Activated T-cell treated with anti-CD3 and anti-CD28 coated beads, Interleukin-2, amount 50 U/mL, for 4 hours (primary cell): ENCODE data around the gene SNAPC1. TPM values are rescaled to one million over a fixed set of nuclear protein-coding genes. Genes with fewer than 3 reads are reported as not detected.

Experiments used
- ATAC-seq, 2 donors: fragments of 200-7000 bp; cut with Tn5 transposase; one replicate each; pipeline ENCODE4 v1.10.0; 2021
- DNase-seq: peaks from one replicate; pipeline ENCODE4 v3.0.0-alpha.2; 2020
- H3K27me3 Mint-ChIP-seq: one replicate; pipeline ENCODE4 v1.8.0; 2021; ENCODE audit warnings: low read depth, mixed read lengths
- H3K36me3 Mint-ChIP-seq: one replicate; pipeline ENCODE4 v1.8.0; 2022; ENCODE audit warnings: mixed read lengths; ENCODE audit not compliant: insufficient read depth
- H3K4me1 Mint-ChIP-seq: one replicate; pipeline ENCODE4 v1.8.0; 2021; ENCODE audit warnings: low read depth, mixed read lengths
- H3K4me3 Mint-ChIP-seq: one replicate; pipeline ENCODE4 v1.8.0; 2021; ENCODE audit warnings: mild to moderate bottlenecking, moderate library complexity, mixed read lengths
- H3K9me3 Mint-ChIP-seq: one replicate; pipeline ENCODE4 v1.8.0; 2021; ENCODE audit warnings: mixed read lengths
- total RNA-seq, 3 donors: library from RNA; stranded (reverse); gene quantifications; one replicate each; pipeline ENCODE4 v1.2.1, GENCODE V29; 2021

The SNAPC1 gene, protein sequence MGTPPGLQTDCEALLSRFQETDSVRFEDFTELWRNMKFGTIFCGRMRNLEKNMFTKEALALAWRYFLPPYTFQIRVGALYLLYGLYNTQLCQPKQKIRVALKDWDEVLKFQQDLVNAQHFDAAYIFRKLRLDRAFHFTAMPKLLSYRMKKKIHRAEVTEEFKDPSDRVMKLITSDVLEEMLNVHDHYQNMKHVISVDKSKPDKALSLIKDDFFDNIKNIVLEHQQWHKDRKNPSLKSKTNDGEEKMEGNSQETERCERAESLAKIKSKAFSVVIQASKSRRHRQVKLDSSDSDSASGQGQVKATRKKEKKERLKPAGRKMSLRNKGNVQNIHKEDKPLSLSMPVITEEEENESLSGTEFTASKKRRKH
- total RNA-seq = 10 to 100 TPM; 10.2 to 13.0 (median 11.0) TPM

GRCh38 chr14:61761959-61762786, at the start of gene SNAPC1:
SNAPC1 (plus strand) TSS chr14:61762420; CDS start chr14:61762461, 41 bp downstream.
- Mint-ChIP-seq H3K4me1 (peaks cover 39% of the 10 kb centered on the region), H3K9me3 (no peaks in the 10 kb centered on the region), H3K27me3 (no peaks in the 10 kb centered on the region), H3K36me3 (peaks cover 2% of the 10 kb centered on the region), H3K4me3 (peak within 1 kb of the TSS; percentile 92)
- peak; percentile 100 for ATAC-seq
- peak; percentile 97 for DNase-seq

DNA sequence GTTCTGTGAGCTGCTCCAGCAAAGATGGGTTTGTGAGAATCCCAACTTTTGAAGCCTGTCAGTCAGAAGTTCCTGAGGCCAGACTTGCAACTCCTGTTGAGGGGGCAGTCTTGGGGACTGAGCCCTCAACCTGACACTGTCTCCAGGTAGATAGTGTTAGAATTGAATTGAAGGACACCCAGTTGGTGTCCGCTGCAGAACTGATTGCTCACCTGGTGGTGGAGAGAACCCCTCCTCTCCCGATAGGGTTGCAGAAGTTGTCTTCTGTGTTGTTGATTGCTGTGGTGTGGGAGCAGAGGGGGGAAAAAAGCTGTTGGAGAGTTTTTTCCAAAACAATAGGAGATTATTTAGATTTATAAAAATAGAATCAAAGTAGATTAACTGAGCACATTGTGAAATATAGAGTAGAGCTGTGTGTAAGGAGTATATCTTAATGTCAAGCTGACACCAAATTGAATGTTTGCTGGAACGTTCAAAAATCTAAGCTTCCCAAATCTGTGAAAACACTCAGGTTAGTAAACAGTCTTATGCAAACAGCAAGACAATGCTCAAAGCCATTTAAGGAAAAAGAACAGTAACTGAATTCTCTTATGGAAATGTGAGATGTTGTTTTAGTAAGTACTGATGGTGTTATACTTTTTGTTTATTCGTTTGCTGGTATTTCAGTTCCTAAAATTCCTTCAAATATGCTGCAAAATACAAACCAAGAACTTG, 48.3 kb upstream of the SNAPC1 start:
- Mint-ChIP-seq H3K4me3 (no peak overlapping the region), H3K4me1 (peaks cover 81% of the 10 kb centered on the region), H3K27me3 (no peaks in the 10 kb centered on the region), H3K36me3 (no peaks in the 10 kb centered on the region), H3K9me3 (no peaks in the 10 kb centered on the region)
- DNase-seq (no peak), ATAC-seq (no peak)

DNA sequence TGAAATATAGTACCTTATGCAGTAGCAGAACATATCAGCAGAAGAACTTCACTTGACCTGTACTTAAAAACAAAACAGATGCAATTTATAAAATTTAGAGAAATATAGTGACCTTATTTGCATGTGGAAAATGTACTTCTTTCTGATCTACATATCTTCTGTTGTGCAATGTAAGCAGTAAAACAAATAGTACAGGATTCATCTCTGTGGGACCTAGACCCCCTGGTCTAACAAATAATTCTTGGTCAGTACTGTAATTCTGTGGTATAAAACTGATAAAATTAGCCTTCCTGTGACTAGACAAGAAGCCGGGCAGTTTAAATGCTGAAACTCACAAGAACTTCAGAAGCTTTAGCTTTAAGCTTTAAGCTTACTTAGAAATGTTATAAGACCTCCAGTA, 45.3 kb upstream of the SNAPC1 start:
- H3K4me1 Mint-ChIP-seq = peaks cover 75% of the 10 kb centered on the region
- H3K4me3 Mint-ChIP-seq = no peak overlapping the region
- H3K36me3 Mint-ChIP-seq = peaks cover 5% of the 10 kb centered on the region
- H3K9me3 Mint-ChIP-seq = no peaks in the 10 kb centered on the region
- DNase-seq (no peak), ATAC-seq (no peak)
- H3K27me3 Mint-ChIP-seq = no peaks in the 10 kb centered on the region

DNA sequence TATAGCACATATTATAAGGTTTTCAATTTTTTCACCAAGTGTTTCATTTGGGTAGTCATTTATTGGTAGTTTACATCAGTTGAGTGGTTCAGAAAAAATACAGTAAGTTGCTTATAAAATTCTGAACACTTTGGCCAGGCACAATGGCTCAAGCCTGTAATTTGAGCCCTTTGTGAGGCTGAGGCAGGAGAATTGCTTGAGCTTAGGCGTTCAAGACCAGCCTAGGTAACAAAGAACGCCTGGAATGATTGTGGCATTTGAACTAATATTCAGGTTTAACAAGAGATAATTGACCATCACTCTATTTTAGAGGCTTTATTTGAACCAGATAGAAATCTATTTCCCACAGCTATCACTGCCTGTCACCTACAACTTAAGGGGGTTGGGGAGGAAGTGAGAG, 44.2 kb upstream of the SNAPC1 start:
- peaks cover 65% of the 10 kb centered on the region for H3K4me1 Mint-ChIP-seq
- H3K9me3 Mint-ChIP-seq = no peaks in the 10 kb centered on the region
- H3K4me3 Mint-ChIP-seq = no peak overlapping the region
- H3K36me3 Mint-ChIP-seq = peaks cover 5% of the 10 kb centered on the region
- ATAC-seq = no peak
- no peak for DNase-seq
- H3K27me3 Mint-ChIP-seq = no peaks in the 10 kb centered on the region

- H3K9me3 Mint-ChIP-seq = no peaks in the 10 kb centered on the region
- ATAC-seq (peak; percentile 54 to 63), DNase-seq (no peak)
- H3K36me3 Mint-ChIP-seq = peaks cover 16% of the 10 kb centered on the region
- peaks cover 60% of the 10 kb centered on the region for H3K4me1 Mint-ChIP-seq
- H3K27me3 Mint-ChIP-seq = no peaks in the 10 kb centered on the region
- peak overlapping the region; percentile 67 for H3K4me3 Mint-ChIP-seq
Observed at GRCh38 chr14:61719344-61720293, 42.6 kb upstream of the SNAPC1 start.

DNA sequence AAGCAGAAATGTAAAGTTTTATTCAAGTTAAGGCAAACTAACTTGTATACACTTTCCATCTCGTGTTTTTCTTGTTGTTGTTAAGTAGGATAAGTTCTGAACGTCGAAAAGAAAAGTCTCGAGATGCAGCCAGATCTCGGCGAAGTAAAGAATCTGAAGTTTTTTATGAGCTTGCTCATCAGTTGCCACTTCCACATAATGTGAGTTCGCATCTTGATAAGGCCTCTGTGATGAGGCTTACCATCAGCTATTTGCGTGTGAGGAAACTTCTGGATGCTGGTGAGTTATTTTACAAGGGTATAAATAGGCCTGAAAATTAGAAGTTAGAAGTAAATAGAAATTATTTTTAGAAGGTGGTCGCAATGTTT, 41.9 kb upstream of the SNAPC1 start:
- Mint-ChIP-seq H3K36me3 (peaks cover 21% of the 10 kb centered on the region), H3K9me3 (no peaks in the 10 kb centered on the region), H3K27me3 (no peaks in the 10 kb centered on the region), H3K4me1 (peaks cover 59% of the 10 kb centered on the region), H3K4me3 (peak overlapping the region; percentile 67)
- DNase-seq (no peak), ATAC-seq (peak; percentile 39 to 53)

- no peak for ATAC-seq
- H3K4me1 Mint-ChIP-seq = peaks cover 55% of the 10 kb centered on the region
- peaks cover 21% of the 10 kb centered on the region for H3K36me3 Mint-ChIP-seq
- no peak overlapping the region for H3K4me3 Mint-ChIP-seq
- no peaks in the 10 kb centered on the region for H3K27me3 Mint-ChIP-seq
- no peak for DNase-seq
- no peaks in the 10 kb centered on the region for H3K9me3 Mint-ChIP-seq
Observed at GRCh38 chr14:61720741-61721140, 41.5 kb upstream of the SNAPC1 start.

DNA sequence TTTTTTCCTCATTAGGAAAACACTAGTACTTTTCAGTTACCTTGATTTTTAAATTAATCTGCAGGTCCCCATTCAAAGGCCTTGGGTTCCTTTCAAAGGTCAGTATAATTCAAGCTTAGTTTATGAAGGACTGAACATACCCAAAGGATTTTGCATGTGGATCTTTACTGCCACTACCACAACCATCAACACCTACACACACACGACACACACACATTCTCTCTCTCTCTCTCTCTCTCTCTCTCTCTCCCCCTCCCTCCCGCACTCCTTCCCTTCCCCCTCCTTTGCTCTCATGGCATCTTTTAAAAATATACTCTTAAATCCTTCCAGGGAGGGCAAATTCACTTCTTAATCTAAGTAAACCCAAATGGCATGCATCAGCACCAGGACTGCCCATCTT, 38.1 kb upstream of the SNAPC1 start:
- Mint-ChIP-seq H3K4me3 (no peak overlapping the region), H3K4me1 (peaks cover 51% of the 10 kb centered on the region), H3K27me3 (no peaks in the 10 kb centered on the region), H3K36me3 (peaks cover 44% of the 10 kb centered on the region), H3K9me3 (no peaks in the 10 kb centered on the region)
- ATAC-seq (no peak), DNase-seq (no peak)

- Mint-ChIP-seq H3K4me1 (peaks cover 50% of the 10 kb centered on the region), H3K27me3 (no peaks in the 10 kb centered on the region), H3K9me3 (no peaks in the 10 kb centered on the region), H3K36me3 (peaks cover 59% of the 10 kb centered on the region), H3K4me3 (no peak overlapping the region)
- ATAC-seq (peak; percentile 43 to 60), DNase-seq (no peak)
Observed at GRCh38 chr14:61726778-61727658, 35.2 kb upstream of the SNAPC1 start.

GRCh38 chr14:61730756-61731373, 31.4 kb upstream of the SNAPC1 start:
- peaks cover 62% of the 10 kb centered on the region for H3K36me3 Mint-ChIP-seq
- DNase-seq = no peak
- H3K9me3 Mint-ChIP-seq = no peaks in the 10 kb centered on the region
- H3K4me3 Mint-ChIP-seq = no peak overlapping the region
- H3K27me3 Mint-ChIP-seq = no peaks in the 10 kb centered on the region
- peaks cover 36% of the 10 kb centered on the region for H3K4me1 Mint-ChIP-seq
- ATAC-seq = no peak

GRCh38 chr14:61733972-61734371, 28.2 kb upstream of the SNAPC1 start:
- DNase-seq = no peak
- H3K9me3 Mint-ChIP-seq = no peaks in the 10 kb centered on the region
- H3K4me1 Mint-ChIP-seq = peaks cover 17% of the 10 kb centered on the region
- peaks cover 52% of the 10 kb centered on the region for H3K36me3 Mint-ChIP-seq
- H3K27me3 Mint-ChIP-seq = no peaks in the 10 kb centered on the region
- no peak overlapping the region for H3K4me3 Mint-ChIP-seq
- no peak for ATAC-seq

GRCh38 chr14:61736751-61737150, 25.5 kb upstream of the SNAPC1 start:
- H3K27me3 Mint-ChIP-seq = no peaks in the 10 kb centered on the region
- H3K9me3 Mint-ChIP-seq = no peaks in the 10 kb centered on the region
- H3K4me1 Mint-ChIP-seq = no peaks in the 10 kb centered on the region
- H3K36me3 Mint-ChIP-seq = peaks cover 46% of the 10 kb centered on the region
- DNase-seq (no peak), ATAC-seq (peak in 1 of 2 donors; percentile 32)
- no peak overlapping the region for H3K4me3 Mint-ChIP-seq
